Smooth muscle cell of bladder (primary cell): ENCODE measurements around the gene RASGEF1B. TPM values are rescaled to one million over a fixed set of nuclear protein-coding genes. Genes with fewer than 3 reads are reported as not detected.

Experiments used
- total RNA-seq: library from RNA; depleted of rRNA; stranded (reverse); fragments of >200 nt; gene quantifications from 2 replicates; pipeline ENCODE4 v1.2.3, GENCODE V29; 2014

RASGEF1B gene
- total RNA-seq = 0.46 and 0.57 TPM in 2 replicates

GRCh38 chr4:81471588-81472280, at the start of gene RASGEF1B:
TSS of gene RASGEF1B (minus strand) at chr4:81471907. CDS start at chr4:81459508, 12,399 bp downstream.

